ENCODE measurements around the gene KCNK7. TPM values are rescaled to one million over a fixed set of nuclear protein-coding genes. Genes with fewer than 3 reads are reported as not detected.
A peak's percentile ranks its signal among the peaks of the same experiment; 100 is the strongest.

The KCNK7 gene
- polyA plus RNA-seq, 10 donors, result 0.33 to 2.7 (median 1.1) TPM

GRCh38 chr11:65611758-65612603, 16.4 kb upstream of the KCNK7 start:
- DNase-seq, result peak in 1 of 3 donors; percentile 37

DNA sequence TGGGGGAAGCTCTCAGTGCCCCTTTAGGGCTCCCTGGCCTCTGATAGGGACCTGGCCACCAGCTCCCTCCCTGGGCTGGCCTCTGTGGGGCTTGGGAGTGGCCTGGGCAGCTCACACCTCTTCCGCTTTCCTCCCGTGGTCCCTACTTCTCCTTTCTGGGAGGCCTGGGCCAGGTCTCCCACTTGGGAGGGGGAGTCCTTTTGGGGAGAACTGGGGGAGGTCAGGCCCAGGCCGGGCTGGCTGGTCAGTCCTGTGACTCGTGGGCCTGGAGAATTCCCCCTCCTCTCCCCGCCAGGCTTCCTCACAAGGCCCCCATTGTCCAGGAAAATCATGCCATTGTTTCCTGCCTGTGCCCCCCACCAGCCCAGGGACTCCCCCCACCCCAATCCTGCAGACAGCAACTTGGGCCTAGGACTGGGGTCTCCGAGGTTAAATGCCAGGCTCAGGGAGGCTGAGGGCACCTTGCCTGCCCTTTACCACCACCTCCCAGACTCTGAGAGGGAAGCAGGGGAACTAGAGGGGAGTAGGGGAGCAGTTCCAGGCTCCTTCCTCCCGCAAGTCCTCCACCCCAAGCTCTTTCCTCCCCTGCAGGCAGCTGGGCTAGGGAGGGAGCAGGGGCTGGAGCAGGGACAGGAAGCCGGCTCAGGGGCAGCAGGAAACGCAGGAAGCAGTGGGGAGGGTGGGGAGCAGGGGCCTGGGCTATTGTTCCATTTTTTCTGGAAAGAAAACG, 15.6 kb upstream of the KCNK7 start:
- peak in 1 of 3 donors; percentile 67 for DNase-seq

DNA sequence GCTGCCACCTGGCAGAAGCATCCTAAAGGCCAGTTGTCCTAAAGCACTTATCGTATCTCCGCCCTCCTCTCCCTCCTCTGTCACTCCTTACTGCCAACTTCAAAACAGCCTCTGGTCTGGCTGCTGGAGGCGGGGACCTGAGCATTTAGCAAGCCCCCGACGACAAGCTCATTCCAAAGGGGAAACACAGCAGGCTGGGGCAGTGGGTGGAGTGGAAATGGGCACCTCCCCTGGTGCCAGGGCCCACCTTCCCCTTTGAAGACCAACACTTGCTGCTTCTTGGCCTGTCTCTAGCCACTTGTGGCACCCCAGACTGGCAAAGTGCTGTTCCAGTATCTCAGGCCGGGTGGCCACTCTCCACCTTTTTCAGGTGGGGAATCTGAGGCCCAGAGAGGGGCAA, 14.8 kb upstream of the KCNK7 start:
- DNase-seq, result no peak

DNA sequence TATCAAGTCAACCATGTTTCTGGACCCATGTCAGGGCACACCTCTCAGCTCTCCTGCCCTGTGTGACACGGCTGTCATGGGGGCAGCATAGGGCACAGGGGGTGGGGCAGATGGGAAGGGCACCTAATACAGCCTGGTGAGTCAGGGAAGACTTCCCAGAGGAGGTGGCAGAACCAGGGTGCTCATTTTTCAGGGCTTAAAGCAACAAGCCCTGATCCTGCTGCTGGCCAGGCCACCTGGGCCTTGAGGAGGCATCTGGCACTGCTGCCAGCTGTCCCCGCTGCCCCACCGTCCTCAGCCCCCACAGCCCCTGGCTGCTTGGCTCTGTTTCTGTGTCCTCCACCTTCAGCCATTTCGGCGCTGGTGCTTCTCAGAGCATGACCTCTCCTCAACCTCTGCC, 14.1 kb upstream of the KCNK7 start:
- DNase-seq, result no peak

DNA sequence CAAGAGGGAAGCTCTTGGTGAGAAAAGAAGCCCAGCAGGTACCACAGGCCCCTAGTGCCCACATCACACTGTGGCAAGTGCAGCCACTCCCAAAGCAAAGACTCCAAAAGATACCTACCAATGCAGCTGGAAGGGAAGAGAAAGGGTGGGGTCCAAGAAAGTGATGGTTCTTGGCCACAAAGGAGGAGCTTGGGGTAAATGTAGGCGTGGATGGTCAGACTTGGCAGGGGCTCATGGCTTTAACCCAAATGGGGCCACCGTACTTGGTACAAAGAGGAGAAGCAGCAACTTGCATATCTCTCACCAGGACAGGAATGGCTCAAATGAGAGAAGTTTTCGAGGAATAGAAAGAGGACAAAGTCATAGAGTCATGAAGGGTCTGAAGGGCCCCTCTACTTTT, 13.6 kb upstream of the KCNK7 start:
- no peak for DNase-seq

GRCh38 chr11:65607614-65608426, 12.2 kb upstream of the KCNK7 start:
- no peak for DNase-seq

GRCh38 chr11:65606876-65607613, 11.4 kb upstream of the KCNK7 start:
- DNase-seq, result peak; percentile 93 to 96 (median 96)

DNA sequence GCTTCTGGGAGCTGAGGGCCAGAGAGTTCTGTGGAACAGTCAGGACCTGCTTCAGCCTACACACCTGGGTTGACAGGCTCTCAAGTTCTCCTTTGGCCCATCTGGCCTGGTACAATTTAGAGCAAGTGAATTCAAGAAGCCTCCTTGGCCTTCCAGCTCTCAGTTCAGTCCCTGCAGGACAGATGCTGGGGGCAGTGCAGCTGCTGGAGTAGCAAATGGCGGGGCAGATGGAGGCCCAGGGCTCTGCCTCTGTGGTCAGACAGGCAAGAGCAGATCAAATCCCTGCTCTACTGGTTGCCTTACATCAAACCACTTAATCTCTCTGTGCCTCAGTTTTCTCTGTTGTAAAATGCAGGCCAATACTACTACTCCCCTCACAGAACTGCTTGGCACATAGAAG, 8.7 kb upstream of the KCNK7 start:
- no peak for DNase-seq

DNA sequence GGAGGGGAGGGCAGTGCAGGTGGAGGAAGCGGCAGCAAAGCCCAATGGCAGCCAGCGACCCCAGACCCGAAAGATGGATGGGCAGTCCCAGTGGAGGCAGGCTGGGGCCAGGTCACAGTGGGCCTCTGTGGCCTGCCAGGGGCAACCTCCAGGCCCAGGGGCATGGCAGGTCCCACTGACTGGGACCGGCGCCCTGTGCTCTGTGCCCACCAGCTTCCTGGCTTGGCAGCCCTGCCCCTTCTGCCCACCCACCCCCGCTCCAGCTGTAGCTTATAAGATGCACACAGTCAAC, 4.3 kb upstream of the KCNK7 start:
- DNase-seq, result no peak

DNA sequence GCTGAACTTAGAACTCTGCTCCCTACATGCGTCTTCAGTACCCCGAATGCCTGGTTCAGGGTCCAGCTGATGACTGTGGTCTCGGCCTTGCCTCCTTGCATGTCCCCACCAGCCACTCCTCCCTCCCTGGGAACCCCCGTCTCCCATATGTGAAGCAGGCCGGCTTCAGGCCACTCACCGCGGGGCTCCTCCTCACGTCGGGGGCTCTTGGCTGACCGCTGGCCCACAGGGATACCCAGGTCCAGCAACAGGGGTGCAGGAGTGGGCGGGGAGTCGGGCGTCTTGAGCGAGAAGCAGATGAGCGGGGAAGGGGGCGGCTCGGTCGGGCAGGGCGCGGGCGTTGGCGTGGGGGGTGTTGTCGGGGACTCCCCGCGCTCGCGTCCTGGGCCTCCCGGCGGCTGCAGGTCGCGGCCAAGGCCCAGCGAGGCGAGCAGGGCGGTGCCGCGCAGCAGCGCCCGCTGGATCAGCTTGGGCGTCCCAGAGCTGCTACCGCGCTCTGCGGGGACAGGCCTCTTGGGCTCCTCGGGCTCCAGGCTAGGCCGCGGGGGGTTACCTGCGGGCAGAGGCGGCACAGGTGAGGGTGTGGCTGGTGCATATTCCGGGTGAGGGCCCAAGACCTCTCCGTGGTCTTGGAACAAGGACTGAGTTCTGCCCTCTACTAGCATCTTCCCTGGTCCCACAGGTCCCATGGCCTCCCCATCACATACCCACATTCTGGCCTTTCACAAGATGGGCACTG, 3.8 kb upstream of the KCNK7 start:
- DNase-seq, result no peak

DNA sequence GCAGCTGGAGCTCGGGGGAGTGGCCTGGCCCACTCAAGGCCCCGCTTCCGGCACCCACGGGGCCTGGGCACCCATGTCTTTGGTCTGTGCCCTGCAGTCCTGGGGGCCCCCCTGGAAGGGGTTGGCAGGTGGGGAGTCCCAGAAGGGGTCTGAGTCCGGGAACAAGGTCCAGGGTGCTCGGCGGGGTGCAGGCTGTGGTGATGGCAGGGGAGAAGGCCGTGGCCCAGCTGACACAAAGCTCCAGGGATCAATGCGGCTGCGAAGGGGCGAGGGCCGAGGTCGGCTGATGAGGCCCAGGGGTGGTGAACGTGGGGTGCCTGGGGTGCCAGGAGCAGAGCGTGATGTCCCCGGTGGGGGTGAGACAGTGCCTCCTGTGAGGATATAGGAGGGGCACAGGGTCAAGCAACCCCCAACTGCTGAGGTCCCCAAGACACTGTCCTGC, 2.7 kb upstream of the KCNK7 start:
- DNase-seq, result no peak

- no peak for DNase-seq
Measured at GRCh38 chr11:65596520-65596919, 920 bp upstream of the KCNK7 start.

DNA sequence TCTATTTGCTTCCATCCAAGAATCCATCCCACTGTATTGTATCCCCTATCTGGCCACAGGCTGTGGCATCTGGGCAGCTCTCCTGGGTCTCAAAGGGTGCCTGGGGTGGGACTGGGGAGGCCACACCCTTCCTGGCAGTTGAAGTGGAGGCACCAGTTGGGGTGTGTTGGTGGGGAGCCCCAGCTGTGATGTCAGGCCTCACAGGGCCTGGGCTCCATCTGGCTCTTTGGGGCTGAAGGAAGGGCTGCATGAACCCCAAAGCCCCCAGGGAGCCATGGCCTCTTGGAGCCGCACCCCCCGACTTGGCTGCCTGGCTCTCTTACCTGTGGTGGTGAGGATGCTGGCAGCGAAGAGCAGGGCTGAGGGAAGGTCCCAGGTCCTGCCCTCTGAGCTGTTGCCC, 469 bp downstream of the KCNK7 start:
- DNase-seq, result no peak

DNA sequence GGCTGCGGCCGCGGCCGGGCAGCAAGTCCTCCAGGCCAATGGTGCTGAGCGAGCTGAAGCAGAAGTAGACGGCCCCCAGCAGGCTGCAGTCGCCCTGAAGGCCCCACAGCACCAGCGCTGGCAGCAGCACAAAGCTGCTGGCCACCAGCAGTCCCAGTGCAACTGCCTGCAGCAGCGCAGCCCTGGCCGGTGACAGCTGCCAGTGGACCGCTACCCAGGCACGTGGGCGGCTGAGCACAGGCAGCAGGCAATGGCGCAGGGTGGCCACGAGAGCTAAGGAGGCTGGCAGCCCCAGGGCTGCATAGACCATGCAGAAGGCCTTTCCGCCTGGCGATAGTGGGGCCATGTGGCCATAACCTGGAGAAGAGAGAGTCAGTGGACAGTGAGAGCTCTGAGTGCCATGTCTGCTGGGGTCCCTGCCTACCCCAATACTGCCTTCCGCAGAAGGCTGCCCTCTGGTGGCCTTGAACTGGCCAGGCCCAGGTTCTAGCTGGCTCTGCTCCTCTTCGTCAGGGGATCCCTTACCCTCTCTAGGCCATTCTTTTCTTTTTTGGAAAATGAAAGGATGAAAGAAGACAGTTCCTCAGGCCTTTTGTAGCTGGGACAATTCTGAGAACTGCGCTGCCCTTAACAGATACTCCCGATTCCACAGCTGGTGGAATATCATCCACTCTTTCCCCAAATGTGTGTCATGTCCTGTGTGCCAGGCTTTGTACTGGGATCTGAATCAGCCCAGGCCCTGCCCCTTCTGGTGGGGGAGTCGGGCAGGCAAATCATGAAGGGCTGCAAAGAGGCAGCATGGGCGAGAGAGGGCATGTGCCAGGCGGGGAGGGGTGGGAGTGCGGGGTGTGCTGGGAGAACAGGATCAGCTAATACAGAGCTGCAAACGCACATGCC, 1.8 kb downstream of the KCNK7 start:
- peak in 1 of 3 donors; percentile 63 for DNase-seq

DNA sequence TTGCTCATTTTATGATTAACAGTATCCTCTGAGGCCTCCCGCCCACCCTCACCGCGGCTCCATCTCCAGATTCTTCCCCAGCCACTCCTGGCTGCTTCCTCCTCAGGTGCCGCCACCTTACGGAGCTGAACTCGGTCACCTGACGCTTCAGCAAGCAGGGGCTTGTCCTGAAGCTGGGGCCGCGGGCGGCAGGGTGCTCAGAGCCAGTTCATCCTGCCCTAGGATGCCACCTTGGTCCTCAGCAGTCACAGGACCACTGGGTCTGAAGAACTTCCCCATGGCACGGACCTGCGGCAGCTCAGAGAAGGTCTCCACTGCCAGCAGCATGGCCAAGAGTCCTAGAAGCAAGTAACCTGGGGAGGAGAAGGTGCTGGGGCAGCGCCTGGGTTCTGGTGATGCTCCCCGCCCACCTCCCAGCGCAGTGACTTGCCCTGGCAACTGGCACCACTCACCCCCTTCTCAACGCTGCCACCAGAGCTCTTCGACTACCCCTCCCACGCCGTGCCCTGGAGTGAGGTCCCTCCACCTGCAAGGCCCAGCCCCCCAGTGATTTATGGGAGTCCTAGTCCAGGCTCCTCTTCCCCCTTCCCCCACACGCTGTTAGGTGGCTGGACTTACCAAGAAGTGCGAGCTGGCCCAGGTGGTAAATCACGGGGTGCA, 2.6 kb downstream of the KCNK7 start:
- no peak for DNase-seq

DNA sequence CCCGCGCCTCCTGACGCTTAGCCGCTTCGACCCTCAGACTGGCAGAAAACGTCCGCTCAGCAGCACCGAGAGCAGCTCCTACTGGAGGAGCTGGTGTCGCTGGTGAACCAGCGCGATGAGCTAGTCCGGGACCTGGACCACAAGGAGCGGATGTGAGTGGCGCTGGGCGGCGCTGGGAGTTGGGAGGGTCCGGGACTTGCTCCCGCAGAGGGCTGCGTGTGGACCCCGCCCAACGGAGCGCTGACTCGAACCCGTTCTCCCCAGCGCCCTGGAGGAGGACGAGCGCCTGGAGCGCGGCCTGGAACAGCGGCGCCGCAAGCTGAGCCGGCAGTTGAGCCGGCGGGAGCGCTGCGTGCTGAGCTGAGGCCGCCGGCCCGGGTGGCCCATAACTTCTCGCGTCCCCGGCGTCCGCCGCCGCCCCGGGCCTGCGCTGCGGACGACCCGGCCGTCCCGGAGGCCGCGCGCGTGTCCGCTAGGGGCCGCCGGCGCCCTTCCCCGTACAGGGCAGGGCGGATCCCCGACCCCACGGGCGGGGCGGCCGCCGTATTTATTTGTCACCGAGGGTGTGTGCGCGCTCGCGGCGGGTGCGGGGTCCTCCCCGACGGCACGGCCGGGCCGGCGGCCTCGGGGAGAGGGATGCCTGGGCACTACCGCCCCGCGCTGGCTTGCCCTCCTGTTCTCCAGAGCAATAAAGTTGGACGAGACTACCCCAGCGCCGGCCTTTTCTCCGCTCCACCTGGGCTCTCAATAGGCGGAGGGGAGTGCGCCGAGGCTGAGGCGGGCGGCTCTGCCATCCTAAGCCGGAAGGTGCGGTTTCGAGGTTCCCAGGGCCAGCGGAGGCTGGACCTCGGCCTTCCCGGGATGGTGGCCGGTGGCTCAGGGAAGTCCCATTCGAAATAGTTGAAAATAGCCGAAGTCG, 3.4 kb downstream of the KCNK7 start:
- peak in 1 of 3 donors; percentile 80 for DNase-seq

GRCh38 chr11:65590240-65590738, 5.3 kb downstream of the KCNK7 start:
- DNase-seq, result peak in 2 of 3 donors; percentile 84 to 92

All from muscle of back (tissue), 11 donors.